Lower leg skin (tissue), 3 donors: ENCODE measurements around the gene PGK1.

Experiments
- CTCF ChIP-seq, 3 donors: fragments of 450-650 bp; IDR thresholded peaks; one replicate each; pipeline ENCODE4 v1.5.1; 2016; ENCODE audit warnings: antibody characterized with exemption in 3 of 3, mild to moderate bottlenecking in 3 of 3, moderate library complexity in 2 of 3
- POLR2A ChIP-seq, 2 donors: fragments of 450-650 bp; IDR thresholded peaks; one replicate each; pipeline ENCODE4 v1.6.1; 2016 to 2017; ENCODE audit warnings: antibody characterized with exemption in 2 of 2, mild to moderate bottlenecking in 1 of 2, moderate library complexity in 1 of 2

- TF ChIP-seq CTCF (IDR thresholded peaks at IDR 0.05) (no peak), POLR2A (IDR thresholded peaks at IDR 0.05) (no peak)
These were observed 12.7 kb downstream of the PGK1 start for GRCh38 chrX:78116766-78117165.
